ENCODE data around the gene CLNK.

GRCh38 chr4:10732235-10732913 is 47.8 kb upstream of the CLNK start:
- TF ChIP-seq, protein P1, sequence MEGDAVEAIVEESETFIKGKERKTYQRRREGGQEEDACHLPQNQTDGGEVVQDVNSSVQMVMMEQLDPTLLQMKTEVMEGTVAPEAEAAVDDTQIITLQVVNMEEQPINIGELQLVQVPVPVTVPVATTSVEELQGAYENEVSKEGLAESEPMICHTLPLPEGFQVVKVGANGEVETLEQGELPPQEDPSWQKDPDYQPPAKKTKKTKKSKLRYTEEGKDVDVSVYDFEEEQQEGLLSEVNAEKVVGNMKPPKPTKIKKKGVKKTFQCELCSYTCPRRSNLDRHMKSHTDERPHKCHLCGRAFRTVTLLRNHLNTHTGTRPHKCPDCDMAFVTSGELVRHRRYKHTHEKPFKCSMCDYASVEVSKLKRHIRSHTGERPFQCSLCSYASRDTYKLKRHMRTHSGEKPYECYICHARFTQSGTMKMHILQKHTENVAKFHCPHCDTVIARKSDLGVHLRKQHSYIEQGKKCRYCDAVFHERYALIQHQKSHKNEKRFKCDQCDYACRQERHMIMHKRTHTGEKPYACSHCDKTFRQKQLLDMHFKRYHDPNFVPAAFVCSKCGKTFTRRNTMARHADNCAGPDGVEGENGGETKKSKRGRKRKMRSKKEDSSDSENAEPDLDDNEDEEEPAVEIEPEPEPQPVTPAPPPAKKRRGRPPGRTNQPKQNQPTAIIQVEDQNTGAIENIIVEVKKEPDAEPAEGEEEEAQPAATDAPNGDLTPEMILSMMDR (IDR thresholded peaks at IDR 0.05; ENCODE audit: low read depth, low read length, poor library complexity, severe bottlenecking): no peak
- TF ChIP-seq EZH2phosphoT487 (IDR thresholded peaks at IDR 0.05; ENCODE audit: borderline replicate concordance, low read length): no peak

Data from DOHH2 (cell line).